ENCODE data around the gene TEDC2. TPM values are rescaled to one million over a fixed set of nuclear protein-coding genes. Genes with fewer than 3 reads are reported as not detected.

The TEDC2 gene
- total RNA-seq, 1 donor from 2014 or later, result not detected

DNA sequence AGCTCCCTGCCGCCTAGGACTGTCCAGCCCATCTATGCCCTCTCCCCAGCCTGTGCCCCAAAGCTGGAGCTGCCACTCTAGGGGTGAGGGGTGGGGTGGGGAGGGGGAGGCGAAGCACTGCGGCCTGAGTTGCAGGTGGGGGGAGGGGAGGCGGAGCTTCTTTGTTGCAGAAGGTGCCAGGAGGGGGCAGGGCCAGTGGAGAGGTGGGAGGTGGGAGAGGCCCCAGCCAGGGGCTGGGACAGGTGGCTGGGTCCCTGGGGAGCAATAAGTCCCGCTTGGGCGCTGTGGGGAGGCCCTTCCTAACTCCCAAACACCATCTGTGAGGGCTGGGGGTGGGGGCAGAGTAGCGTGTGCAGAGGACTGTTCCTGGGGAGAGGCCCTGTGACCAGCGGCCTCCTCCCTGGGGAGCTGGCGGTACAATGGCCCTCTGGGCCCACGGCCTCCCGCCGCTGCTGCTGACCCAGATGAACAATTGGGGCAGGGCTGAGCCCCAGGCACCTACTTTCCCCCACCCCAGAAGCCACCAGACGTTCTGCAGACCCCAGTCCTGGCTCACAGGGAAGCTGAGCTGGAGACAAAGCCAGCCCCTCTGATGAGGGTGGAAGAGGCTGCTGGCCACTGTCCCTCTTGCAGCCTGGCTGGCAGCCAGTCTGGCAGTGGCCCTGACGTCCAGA, 9.0 kb downstream of the TEDC2 start:
- H3K4me1 ChIP-seq, result peaks cover 14 to 31% of the 10 kb centered on the region in 2 donors
- intact Hi-C loops (cut with DNase I), result no loop called here
- H3K27me3 ChIP-seq, result peaks cover 12% of the 10 kb centered on the region
- DNase-seq (ENCODE audit: low spot score in 2 of 2), result no peak
- no peak overlapping the region for H3K27ac ChIP-seq
- no peaks in the 10 kb centered on the region for H3K9me3 ChIP-seq
- TF ChIP-seq, protein P1, sequence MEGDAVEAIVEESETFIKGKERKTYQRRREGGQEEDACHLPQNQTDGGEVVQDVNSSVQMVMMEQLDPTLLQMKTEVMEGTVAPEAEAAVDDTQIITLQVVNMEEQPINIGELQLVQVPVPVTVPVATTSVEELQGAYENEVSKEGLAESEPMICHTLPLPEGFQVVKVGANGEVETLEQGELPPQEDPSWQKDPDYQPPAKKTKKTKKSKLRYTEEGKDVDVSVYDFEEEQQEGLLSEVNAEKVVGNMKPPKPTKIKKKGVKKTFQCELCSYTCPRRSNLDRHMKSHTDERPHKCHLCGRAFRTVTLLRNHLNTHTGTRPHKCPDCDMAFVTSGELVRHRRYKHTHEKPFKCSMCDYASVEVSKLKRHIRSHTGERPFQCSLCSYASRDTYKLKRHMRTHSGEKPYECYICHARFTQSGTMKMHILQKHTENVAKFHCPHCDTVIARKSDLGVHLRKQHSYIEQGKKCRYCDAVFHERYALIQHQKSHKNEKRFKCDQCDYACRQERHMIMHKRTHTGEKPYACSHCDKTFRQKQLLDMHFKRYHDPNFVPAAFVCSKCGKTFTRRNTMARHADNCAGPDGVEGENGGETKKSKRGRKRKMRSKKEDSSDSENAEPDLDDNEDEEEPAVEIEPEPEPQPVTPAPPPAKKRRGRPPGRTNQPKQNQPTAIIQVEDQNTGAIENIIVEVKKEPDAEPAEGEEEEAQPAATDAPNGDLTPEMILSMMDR (IDR thresholded peaks at IDR 0.05), result no peak
- peak overlapping the region; percentile 66 to 70 for H3K4me3 ChIP-seq
- no peaks in the 10 kb centered on the region for H3K36me3 ChIP-seq

DNA sequence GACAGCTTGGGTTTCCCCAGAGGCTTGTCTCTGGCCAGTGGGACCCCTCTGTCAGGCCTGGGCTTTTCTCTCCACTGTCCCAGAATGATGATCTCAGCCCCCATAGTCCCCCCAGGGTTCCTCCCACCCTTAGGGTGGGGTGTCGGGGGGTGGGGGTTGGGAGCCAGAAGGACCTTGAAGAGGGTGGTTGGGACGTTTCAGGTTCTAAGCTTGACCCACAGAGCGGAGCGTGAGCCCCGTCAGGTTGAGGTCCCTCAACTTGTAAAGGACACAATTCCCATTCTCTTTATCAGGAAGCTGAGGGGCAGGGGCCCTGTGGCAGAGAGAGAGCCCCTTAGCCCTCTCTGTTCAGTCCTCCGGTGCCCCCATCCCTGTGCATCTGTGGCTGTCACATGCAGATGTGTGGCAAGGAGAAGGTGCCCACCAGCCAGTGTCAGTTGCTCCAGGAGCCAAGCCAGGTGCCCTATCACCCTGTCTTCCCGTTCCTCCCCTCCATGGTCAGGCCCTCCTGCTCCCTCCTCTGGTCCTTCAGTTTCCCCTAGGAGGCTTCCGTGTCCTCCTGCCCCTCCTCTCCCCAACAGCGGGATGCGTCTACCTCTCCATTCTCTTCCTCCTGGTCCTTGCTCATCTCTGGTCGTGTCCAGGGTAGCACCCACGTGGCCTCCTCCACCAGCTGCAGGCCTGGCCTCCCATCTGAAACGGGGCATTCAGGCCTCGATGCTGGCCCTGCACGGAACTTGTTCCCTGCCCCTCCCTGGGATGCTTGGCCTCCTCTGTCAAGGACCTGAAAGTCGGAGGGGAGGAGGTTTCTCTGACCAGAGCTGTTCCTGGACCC, 9.7 kb downstream of the TEDC2 start:
- Histone ChIP-seq H3K27me3 (peaks cover 12% of the 10 kb centered on the region), H3K36me3 (no peaks in the 10 kb centered on the region), H3K4me3 (no peak overlapping the region), H3K9me3 (no peaks in the 10 kb centered on the region), H3K4me1 (peaks cover 14 to 34% of the 10 kb centered on the region in 2 donors), H3K27ac (no peak overlapping the region)
- TF ChIP-seq, protein P1 (IDR thresholded peaks at IDR 0.05), result no peak
- intact Hi-C loops (cut with DNase I), result no loop called here
- DNase-seq (ENCODE audit: low spot score in 2 of 2), result no peak

DNA sequence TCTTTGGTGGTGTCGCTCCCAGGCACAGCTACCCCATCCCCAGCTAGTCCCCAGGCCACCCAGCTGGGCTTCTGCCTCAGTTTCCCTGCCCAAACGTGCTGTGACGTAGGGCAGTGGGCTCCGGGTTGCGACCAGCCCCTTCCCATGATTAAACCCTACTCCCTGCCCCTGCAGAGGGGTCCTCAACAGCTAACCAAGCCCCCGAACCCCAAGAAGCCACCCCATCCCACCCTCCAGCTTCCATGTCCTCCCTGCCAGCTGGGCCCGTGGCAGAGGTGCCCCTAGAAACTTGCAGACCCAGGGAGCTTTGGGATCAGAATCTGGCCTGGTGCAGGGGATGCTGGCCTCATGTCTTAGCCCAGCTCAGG, 10.3 kb downstream of the TEDC2 start:
- Histone ChIP-seq H3K9me3 (no peaks in the 10 kb centered on the region), H3K4me1 (peaks cover 15 to 34% of the 10 kb centered on the region in 2 donors), H3K4me3 (no peak overlapping the region), H3K27ac (no peak overlapping the region), H3K27me3 (peaks cover 12% of the 10 kb centered on the region), H3K36me3 (no peaks in the 10 kb centered on the region)
- no peak for DNase-seq (ENCODE audit: low spot score in 2 of 2)
- intact Hi-C loops (cut with DNase I), result no loop called here
- TF ChIP-seq, protein P1 (IDR thresholded peaks at IDR 0.05), result no peak

DNA sequence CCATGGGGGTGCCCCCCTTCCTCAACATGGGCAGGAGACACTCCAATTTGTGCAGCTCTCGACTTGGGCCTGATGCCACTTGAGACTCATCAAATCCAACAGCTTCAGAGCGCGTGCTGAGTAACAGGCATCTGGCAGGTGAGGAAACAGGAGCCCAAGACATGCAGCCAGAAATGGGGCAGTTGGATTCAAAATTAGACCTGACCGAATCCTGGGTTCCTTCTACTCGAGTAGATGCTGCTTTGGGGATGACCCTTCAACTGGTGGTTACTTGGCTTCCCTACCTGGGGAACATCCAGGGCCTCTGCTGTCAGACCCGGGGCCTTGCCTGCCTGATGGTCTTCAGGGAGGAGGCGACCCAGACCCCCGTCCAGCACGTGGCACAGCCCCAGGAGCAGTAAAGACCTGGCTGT, 10.7 kb downstream of the TEDC2 start:
- Histone ChIP-seq H3K36me3 (no peaks in the 10 kb centered on the region), H3K27me3 (peaks cover 12% of the 10 kb centered on the region), H3K4me1 (peaks cover 18 to 37% of the 10 kb centered on the region in 2 donors), H3K27ac (no peak overlapping the region), H3K4me3 (no peak overlapping the region), H3K9me3 (no peaks in the 10 kb centered on the region)
- DNase-seq (ENCODE audit: low spot score in 2 of 2), result no peak
- intact Hi-C loops (cut with DNase I), result no loop called here
- TF ChIP-seq, protein P1 (IDR thresholded peaks at IDR 0.05), result no peak

DNA sequence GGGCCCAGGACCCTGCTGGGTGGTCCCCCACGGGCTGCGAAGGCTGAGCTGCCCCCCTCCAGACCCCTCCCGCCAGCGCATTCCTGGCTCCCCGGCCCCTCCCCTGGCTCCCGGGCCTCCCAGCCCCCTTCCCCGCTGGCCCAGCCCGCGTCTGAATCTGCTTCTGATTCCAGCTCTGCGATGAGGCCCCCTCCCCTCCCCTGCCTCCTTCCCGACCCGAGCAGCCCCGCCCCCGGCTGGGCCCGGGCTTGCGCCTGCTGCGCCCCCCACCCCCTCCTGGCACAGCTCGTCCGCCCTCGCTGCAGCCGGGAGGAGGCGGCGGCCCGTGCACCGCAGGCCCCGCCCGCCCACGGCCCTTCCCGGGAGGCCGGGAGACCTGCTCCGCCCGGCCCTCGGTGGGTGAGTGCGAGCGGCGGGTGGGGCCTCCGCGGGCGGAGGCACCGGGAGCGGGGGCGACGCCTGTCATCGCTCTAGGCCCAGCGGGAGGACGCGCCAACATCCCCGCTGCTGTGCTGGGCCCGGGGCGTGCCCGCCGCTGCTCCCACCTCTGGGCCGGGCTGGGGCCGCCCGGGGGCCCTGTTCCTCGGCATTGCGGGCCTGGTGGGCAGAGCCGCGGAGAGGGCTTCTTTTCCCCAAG, 11.2 kb downstream of the TEDC2 start, which contains the start of gene NTN3:
Gene NTN3, plus strand, starts transcription at position 282 of the 637 bp plus-strand sequence. CDS start 405 bp downstream, outside the sequence.
- TF ChIP-seq, protein P1 (IDR thresholded peaks at IDR 0.05), result no peak
- H3K27me3 ChIP-seq, result peaks cover 12% of the 10 kb centered on the region
- intact Hi-C loops (cut with DNase I), result no loop called here
- H3K4me1 ChIP-seq, result peaks cover 24 to 42% of the 10 kb centered on the region in 2 donors
- H3K36me3 ChIP-seq, result no peaks in the 10 kb centered on the region
- H3K27ac ChIP-seq, result no peak within 1 kb of the TSS
- DNase-seq (ENCODE audit: low spot score in 2 of 2), result no peak
- peak within 1 kb of the TSS; percentile 21 to 30 for H3K4me3 ChIP-seq
- H3K9me3 ChIP-seq, result no peaks in the 10 kb centered on the region

Measured in ascending aorta (tissue), 2 donors.